ENCODE data around the gene CARD10.

DNA sequence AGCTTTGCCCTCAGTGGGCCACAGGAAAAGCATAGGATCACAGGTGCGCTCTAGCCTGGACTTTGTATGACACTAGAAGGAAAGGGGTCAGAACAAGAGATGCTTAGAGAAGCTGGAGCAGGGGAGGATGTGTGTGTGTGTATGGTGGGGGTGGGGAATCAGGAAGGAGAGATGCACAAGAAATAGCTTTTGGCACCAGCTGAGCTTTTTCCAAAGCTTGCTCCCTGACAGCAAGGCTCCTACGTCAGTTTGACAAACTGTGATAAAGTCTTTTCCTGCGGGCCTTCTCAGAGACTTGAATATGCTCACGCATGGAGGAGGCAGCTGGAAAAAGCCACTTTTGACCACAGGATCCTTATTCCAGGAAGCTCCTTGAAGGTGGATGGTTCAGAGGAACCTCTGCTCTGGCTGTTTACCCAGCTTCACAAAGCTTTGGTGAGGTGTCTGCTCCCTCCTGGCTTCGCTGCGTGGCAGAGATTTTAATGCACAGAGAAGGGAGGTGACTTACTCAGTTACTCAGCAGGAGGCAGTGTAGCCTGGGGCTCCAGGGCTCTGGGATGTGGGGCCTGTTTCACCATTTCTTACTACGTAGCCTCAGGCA is 45.0 kb upstream of the CARD10 start:
- TF ChIP-seq JUND (IDR thresholded peaks at IDR 0.05) (no peak), ELF1 (IDR thresholded peaks at IDR 0.05) (no peak), NRF1 (IDR thresholded peaks at IDR 0.05; ENCODE audit: low read depth, low read length) (no peak), TAF1 (IDR thresholded peaks at IDR 0.05; ENCODE audit: borderline replicate concordance, low read depth, low read length) (no peak)
- TF ChIP-seq, protein P1, sequence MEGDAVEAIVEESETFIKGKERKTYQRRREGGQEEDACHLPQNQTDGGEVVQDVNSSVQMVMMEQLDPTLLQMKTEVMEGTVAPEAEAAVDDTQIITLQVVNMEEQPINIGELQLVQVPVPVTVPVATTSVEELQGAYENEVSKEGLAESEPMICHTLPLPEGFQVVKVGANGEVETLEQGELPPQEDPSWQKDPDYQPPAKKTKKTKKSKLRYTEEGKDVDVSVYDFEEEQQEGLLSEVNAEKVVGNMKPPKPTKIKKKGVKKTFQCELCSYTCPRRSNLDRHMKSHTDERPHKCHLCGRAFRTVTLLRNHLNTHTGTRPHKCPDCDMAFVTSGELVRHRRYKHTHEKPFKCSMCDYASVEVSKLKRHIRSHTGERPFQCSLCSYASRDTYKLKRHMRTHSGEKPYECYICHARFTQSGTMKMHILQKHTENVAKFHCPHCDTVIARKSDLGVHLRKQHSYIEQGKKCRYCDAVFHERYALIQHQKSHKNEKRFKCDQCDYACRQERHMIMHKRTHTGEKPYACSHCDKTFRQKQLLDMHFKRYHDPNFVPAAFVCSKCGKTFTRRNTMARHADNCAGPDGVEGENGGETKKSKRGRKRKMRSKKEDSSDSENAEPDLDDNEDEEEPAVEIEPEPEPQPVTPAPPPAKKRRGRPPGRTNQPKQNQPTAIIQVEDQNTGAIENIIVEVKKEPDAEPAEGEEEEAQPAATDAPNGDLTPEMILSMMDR (IDR thresholded peaks at IDR 0.05), result no peak; the same call in 1 of the 2 replicates
- TF ChIP-seq, protein P2, sequence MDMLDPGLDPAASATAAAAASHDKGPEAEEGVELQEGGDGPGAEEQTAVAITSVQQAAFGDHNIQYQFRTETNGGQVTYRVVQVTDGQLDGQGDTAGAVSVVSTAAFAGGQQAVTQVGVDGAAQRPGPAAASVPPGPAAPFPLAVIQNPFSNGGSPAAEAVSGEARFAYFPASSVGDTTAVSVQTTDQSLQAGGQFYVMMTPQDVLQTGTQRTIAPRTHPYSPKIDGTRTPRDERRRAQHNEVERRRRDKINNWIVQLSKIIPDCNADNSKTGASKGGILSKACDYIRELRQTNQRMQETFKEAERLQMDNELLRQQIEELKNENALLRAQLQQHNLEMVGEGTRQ (IDR thresholded peaks at IDR 0.05; ENCODE audit: borderline replicate concordance, low read depth, low read length), result no peak

All from SK-N-SH (cell line).